ENCODE measurements around the gene ARHGEF26. TPM values are rescaled to one million over a fixed set of nuclear protein-coding genes. Genes with fewer than 3 reads are reported as not detected.

ARHGEF26 gene
- total RNA-seq, 2 experiments from 2014 or later, result 0.25 to 0.45 TPM

DNA sequence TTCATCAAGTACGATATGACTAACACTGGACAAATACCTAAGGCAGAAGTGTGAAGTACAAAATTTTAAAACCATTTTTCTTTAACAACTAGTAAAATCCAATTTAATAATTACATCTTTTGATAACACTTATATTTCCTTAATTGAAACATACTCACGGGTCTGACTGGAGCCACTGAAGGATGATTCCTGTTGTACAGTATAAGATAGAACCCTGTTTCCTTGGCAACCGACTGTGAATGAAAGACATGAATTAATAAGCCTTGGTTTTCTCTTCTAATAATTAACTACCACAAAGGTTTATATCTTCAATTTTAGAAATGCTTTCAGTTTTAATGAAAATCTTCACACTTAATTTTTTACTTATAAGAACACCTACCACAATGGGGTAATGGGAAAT, 183.7 kb downstream of the ARHGEF26 start:
- CTCF ChIA-PET, result no interaction called here
- H3K27me3 Mint-ChIP-seq (ENCODE audit: low read depth), result no peaks in the 10 kb centered on the region
- intact Hi-C loops (cut with micrococcal nuclease), result no loop called here
- no peaks in the 10 kb centered on the region for H3K9me3 Mint-ChIP-seq
- H3K4me3 Mint-ChIP-seq, result no peak overlapping the region
- no peak for DNase-seq
- peaks cover 40% of the 10 kb centered on the region for H3K36me3 Mint-ChIP-seq (ENCODE audit: low read depth)
- H3K4me1 Mint-ChIP-seq (ENCODE audit: low read depth), result peaks cover 13% of the 10 kb centered on the region
- H3K27ac Mint-ChIP-seq, result no peak overlapping the region

GRCh38 chr3:154307363-154307762, 186.2 kb downstream of the ARHGEF26 start:
- peaks cover 15% of the 10 kb centered on the region for H3K4me1 Mint-ChIP-seq (ENCODE audit: low read depth)
- peaks cover 29% of the 10 kb centered on the region for H3K36me3 Mint-ChIP-seq (ENCODE audit: low read depth)

More at GRCh38 chr3:154307363-154307762, 186.2 kb downstream of the ARHGEF26 start:
- Mint-ChIP-seq H3K4me3 (no peak overlapping the region), H3K9me3 (no peaks in the 10 kb centered on the region), H3K27me3 (ENCODE audit: low read depth) (no peaks in the 10 kb centered on the region), H3K27ac (no peak overlapping the region)
- intact Hi-C loops (cut with micrococcal nuclease), result no loop called here
- no peak for DNase-seq
- CTCF ChIA-PET, result no interaction called here

Other genes starting within 250 kb of the ARHGEF26 start
- gene DHX36, start 203.1 kb downstream of the ARHGEF26 start, total RNA-seq, result 10 to 100 TPM; 58.2 to 62.6 TPM